Panc1 (cell line): Measurements from ENCODE around the gene NUP43. TPM values are rescaled to one million over a fixed set of nuclear protein-coding genes. Genes with fewer than 3 reads are reported as not detected.

Experiments
- ATAC-seq: fragments of 200-7000 bp; cut with Tn5 transposase; 2 replicates; pipeline ENCODE4 v1.9.1; 2020; ENCODE audit warnings: mild to moderate bottlenecking, moderate library complexity
- BruUV-seq: library from RNA; stranded (reverse); fragments of 400-500 nt; replicated peaks from 2 replicates; lab custom pipeline; 2021; lab: Mats Ljungman, UMichigan
- CTCF ChIA-PET: fragments of 300-600 bp; sonication (Branson Sonifier 250); formaldehyde crosslinking; loops from one replicate; lab custom pipeline; 2022; ENCODE audit warnings: antibody characterized with exemption; lab: Charles Lee
- POLR2A ChIA-PET: fragments of 300-600 bp; sonication (Branson Sonifier 250); formaldehyde crosslinking; loops from one replicate; lab custom pipeline; 2022; ENCODE audit warnings: antibody characterized with exemption; lab: Charles Lee
- DNase-seq: peaks from one replicate; pipeline ENCODE4 v3.0.0-alpha.2; 2010; ENCODE audit warnings: low read depth, low spot score
- H3K27ac ChIP-seq: 2 replicates; pipeline ENCODE4 v1.5.1; 2011; ENCODE audit warnings: mild to moderate bottlenecking, low read length, inconsistent platforms
- H3K27me3 ChIP-seq: fragments of 200-500 bp; sonication (Bioruptor generic); 2 replicates; pipeline ENCODE4 v1.6.0; 2014; ENCODE audit warnings: low read length, inconsistent platforms; ENCODE audit not compliant: control insufficient read depth, insufficient read depth
- H3K36me3 ChIP-seq: fragments of 200-500 bp; sonication (Bioruptor generic); 2 replicates; pipeline ENCODE4 v1.5.1; 2014; ENCODE audit warnings: inconsistent platforms, mild to moderate bottlenecking, low read length, moderate library complexity; ENCODE audit not compliant: control insufficient read depth, insufficient read depth
- H3K4me1 ChIP-seq: 2 replicates; pipeline ENCODE4 v1.5.1; 2011; ENCODE audit warnings: inconsistent platforms, mild to moderate bottlenecking, low read length, moderate library complexity; ENCODE audit not compliant: control insufficient read depth, insufficient read depth
- H3K4me3 ChIP-seq, 2 experiments: 2 replicates each; pipeline ENCODE4 v1.5.1; 2011 to 2012; ENCODE audit warnings: low read depth in 2 of 2, low read length in 2 of 2, mild to moderate bottlenecking in 2 of 2, inconsistent platforms in 1 of 2, moderate library complexity in 1 of 2
- H3K9me3 ChIP-seq: fragments of 200-500 bp; sonication (Bioruptor generic); 2 replicates; pipeline ENCODE4 v1.5.1; 2014; ENCODE audit warnings: low read depth, mild to moderate bottlenecking, inconsistent platforms, low read length, moderate library complexity; ENCODE audit not compliant: control insufficient read depth, insufficient read depth
- POLR2AphosphoS5 ChIP-seq: IDR thresholded peaks from 2 replicates; pipeline ENCODE4 v1.6.1; 2012; ENCODE audit warnings: mild to moderate bottlenecking, low read depth, low read length, moderate library complexity
- REST ChIP-seq, 2 experiments: IDR thresholded peaks; 2 replicates each; pipeline ENCODE4 v1.6.1; 2011 to 2012; ENCODE audit warnings: low read depth in 2 of 2, control low read depth in 1 of 2, low read length in 1 of 2, mild to moderate bottlenecking in 1 of 2, moderate library complexity in 1 of 2; ENCODE audit not compliant: insufficient read depth in 1 of 2
- SIN3A ChIP-seq: IDR thresholded peaks from 2 replicates; pipeline ENCODE4 v1.6.1; 2012; ENCODE audit warnings: low read depth, mild to moderate bottlenecking, low read length, moderate library complexity, borderline replicate concordance; ENCODE audit not compliant: insufficient read depth
- TCF7L2 ChIP-seq: IDR thresholded peaks from 2 replicates; pipeline ENCODE4 v1.6.1; 2011; ENCODE audit warnings: mild to moderate bottlenecking, low read depth, low read length, inconsistent platforms
- in situ Hi-C: cut with HindIII; loops from 2 replicates; pipeline ENCODE4 v1.10.0; 2016; ENCODE audit warnings: low sequenced_read_pairs, low pct_unique_long_range_greater_than_20kb
- intact Hi-C: fragments of 100-400 bp; cut with micrococcal nuclease; formaldehyde crosslinking; loops from one replicate; pipeline ENCODE4 v1.10.0; 2022; ENCODE audit not compliant: unreplicated experiment
- total RNA-seq: library from RNA; stranded (reverse); gene quantifications from one replicate; pipeline ENCODE4 v1.2.1, GENCODE V29; 2021; ENCODE audit not compliant: unreplicated experiment
- TF ChIP-seq, protein P1 (sequence below): fragments of 450-650 bp; IDR thresholded peaks from 2 replicates; pipeline ENCODE4 v1.5.1; 2017; ENCODE audit warnings: mild to moderate bottlenecking

NUP43 gene
- total RNA-seq, 1 experiment from 2014 or later = 53.6 TPM

DNA sequence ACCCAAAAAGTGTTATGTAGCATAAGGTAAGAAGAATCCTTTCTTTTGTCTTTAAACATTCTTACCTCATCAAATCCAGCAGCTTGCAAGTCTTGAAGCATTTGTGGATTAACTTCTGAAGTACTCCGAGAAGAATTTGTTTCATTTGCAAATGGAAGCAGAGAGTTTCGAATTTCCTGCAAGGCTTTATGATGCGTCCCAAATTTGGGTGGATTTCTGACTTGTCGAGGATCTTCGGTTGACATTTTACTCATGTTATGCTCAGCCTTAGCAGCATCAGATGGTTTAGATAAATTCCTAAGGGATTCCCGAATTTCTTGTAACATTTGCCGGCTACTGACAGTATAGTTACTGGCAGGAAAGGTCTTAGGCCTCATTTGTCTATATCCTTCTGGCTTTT lies 44.6 kb downstream of the NUP43 start:
- no peak overlapping the region for H3K4me3 ChIP-seq
- ChIA-PET POLR2A (interaction anchor here (0.6 kb wide), 1 partner anchor 35 kb away, joined by 10 read pairs; no protein-coding TSS in a partner anchor), CTCF (interaction anchor here (0.5 kb wide), 1 partner anchor 102 kb away, joined by 6 read pairs; no protein-coding TSS in a partner anchor)
- no peaks in the 10 kb centered on the region for H3K27me3 ChIP-seq
- no TSS peak for BruUV-seq
- TF ChIP-seq, protein P1, sequence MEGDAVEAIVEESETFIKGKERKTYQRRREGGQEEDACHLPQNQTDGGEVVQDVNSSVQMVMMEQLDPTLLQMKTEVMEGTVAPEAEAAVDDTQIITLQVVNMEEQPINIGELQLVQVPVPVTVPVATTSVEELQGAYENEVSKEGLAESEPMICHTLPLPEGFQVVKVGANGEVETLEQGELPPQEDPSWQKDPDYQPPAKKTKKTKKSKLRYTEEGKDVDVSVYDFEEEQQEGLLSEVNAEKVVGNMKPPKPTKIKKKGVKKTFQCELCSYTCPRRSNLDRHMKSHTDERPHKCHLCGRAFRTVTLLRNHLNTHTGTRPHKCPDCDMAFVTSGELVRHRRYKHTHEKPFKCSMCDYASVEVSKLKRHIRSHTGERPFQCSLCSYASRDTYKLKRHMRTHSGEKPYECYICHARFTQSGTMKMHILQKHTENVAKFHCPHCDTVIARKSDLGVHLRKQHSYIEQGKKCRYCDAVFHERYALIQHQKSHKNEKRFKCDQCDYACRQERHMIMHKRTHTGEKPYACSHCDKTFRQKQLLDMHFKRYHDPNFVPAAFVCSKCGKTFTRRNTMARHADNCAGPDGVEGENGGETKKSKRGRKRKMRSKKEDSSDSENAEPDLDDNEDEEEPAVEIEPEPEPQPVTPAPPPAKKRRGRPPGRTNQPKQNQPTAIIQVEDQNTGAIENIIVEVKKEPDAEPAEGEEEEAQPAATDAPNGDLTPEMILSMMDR = no peak
- TF ChIP-seq TCF7L2 (no peak), SIN3A (no peak), POLR2AphosphoS5 (no peak), REST (IDR thresholded peaks at IDR 0.05; ENCODE audit: insufficient read depth in 1 of 2, low read depth in 2 of 2, low read length in 1 of 2) (no peak)
- no peak for ATAC-seq
- in situ Hi-C loops = no loop called here
- H3K9me3 ChIP-seq = no peaks in the 10 kb centered on the region
- no peak for DNase-seq
- intact Hi-C loops = no loop called here
- no peak overlapping the region for H3K27ac ChIP-seq
- no peaks in the 10 kb centered on the region for H3K4me1 ChIP-seq
- H3K36me3 ChIP-seq = peaks cover 14% of the 10 kb centered on the region; the same call in 1 of the 2 replicates

DNA sequence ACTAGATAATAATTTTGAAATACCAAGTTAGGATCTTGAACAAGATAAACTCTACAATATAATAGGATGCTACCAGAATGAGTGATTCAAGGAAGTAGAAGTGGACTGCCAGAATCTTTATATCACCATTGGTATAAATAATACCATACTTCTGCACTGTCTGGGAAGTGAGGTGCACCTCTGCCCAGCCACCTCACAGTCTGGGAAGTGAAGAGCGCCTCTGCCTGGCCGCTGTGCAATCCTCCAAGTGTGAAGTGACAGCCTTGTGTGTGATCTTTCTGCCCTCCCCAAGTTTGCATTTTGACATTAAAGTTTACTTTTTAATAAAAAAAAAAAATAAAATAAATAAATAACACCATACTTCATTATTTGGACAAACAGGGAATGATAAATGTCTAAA lies 47.2 kb downstream of the NUP43 start:
- Histone ChIP-seq H3K4me3 (no peak overlapping the region), H3K9me3 (no peaks in the 10 kb centered on the region), H3K36me3 (peaks cover 20% of the 10 kb centered on the region), H3K27ac (no peak overlapping the region), H3K4me1 (no peaks in the 10 kb centered on the region), H3K27me3 (no peaks in the 10 kb centered on the region)
- BruUV-seq = no TSS peak
- in situ Hi-C loops (no loop called here), intact Hi-C loops (no loop called here)
- ChIA-PET POLR2A (no interaction called here), CTCF (no interaction called here)
- DNase-seq (no peak), ATAC-seq (no peak)
- TF ChIP-seq SIN3A = no peak
- no peak for TF ChIP-seq TCF7L2
- no peak for TF ChIP-seq REST (IDR thresholded peaks at IDR 0.05; ENCODE audit: insufficient read depth in 1 of 2, low read depth in 2 of 2, low read length in 1 of 2)
